HG03066 (cell line): Measurements from ENCODE around the gene ITPR2.
A peak's percentile ranks its signal among the peaks of the same experiment; 100 is the strongest.

Experiments
- ATAC-seq: cut with Tn5 transposase; IDR thresholded peaks from one replicate; pipeline ENCODE4 v1.9.1; 2021; ENCODE audit warnings: low read depth; ENCODE audit not compliant: unreplicated experiment

ITPR2 gene

GRCh38 chr12:26383041-26383440 lies 450.0 kb downstream of the ITPR2 start:
- ATAC-seq = no peak

GRCh38 chr12:26380897-26381296 lies 452.1 kb downstream of the ITPR2 start:
- ATAC-seq = no peak

GRCh38 chr12:26379777-26380467 lies 453.1 kb downstream of the ITPR2 start:
- ATAC-seq = no peak

- no peak for ATAC-seq
These were observed 454.3 kb downstream of the ITPR2 start for GRCh38 chr12:26378711-26379110.

GRCh38 chr12:26374934-26375680 lies 457.9 kb downstream of the ITPR2 start:
- ATAC-seq = no peak

GRCh38 chr12:26373606-26374495 lies 459.1 kb downstream of the ITPR2 start:
- no peak for ATAC-seq

GRCh38 chr12:26372866-26373265 lies 460.1 kb downstream of the ITPR2 start:
- ATAC-seq = no peak

GRCh38 chr12:26370098-26370497 lies 462.9 kb downstream of the ITPR2 start:
- no peak for ATAC-seq

GRCh38 chr12:26369588-26369987 lies 463.4 kb downstream of the ITPR2 start:
- ATAC-seq = no peak

- ATAC-seq = no peak
These were observed 464.8 kb downstream of the ITPR2 start for GRCh38 chr12:26367991-26368730.

- no peak for ATAC-seq
These were observed 471.0 kb downstream of the ITPR2 start for GRCh38 chr12:26361964-26362363.

- ATAC-seq = no peak
These were observed 472.9 kb downstream of the ITPR2 start for GRCh38 chr12:26360062-26360461.

GRCh38 chr12:26359576-26359975 lies 473.4 kb downstream of the ITPR2 start:
- no peak for ATAC-seq

GRCh38 chr12:26358651-26359050 lies 474.3 kb downstream of the ITPR2 start:
- ATAC-seq = no peak

GRCh38 chr12:26347300-26347699 lies 485.7 kb downstream of the ITPR2 start:
- no peak for ATAC-seq

GRCh38 chr12:26346736-26347135 lies 486.3 kb downstream of the ITPR2 start:
- no peak for ATAC-seq

- no peak for ATAC-seq
These were observed 487.5 kb downstream of the ITPR2 start for GRCh38 chr12:26345471-26346003.

- no peak for ATAC-seq
These were observed 491.5 kb downstream of the ITPR2 start for GRCh38 chr12:26341491-26341890.

- peak; percentile 60 for ATAC-seq
These were observed 492.3 kb downstream of the ITPR2 start for GRCh38 chr12:26340649-26341048.

GRCh38 chr12:26339976-26340375 lies 493.0 kb downstream of the ITPR2 start:
- ATAC-seq = no peak
